Measurements from ENCODE around the gene LAMTOR4. TPM values are rescaled to one million over a fixed set of nuclear protein-coding genes. Genes with fewer than 3 reads are reported as not detected.

Gene LAMTOR4
- total and polyA plus RNA-seq, 10 of the 15 experiments (the other 5 are each of a cell fraction or from before 2014, with no cell fraction given), result 73.4 to 297 (median 196) TPM

DNA sequence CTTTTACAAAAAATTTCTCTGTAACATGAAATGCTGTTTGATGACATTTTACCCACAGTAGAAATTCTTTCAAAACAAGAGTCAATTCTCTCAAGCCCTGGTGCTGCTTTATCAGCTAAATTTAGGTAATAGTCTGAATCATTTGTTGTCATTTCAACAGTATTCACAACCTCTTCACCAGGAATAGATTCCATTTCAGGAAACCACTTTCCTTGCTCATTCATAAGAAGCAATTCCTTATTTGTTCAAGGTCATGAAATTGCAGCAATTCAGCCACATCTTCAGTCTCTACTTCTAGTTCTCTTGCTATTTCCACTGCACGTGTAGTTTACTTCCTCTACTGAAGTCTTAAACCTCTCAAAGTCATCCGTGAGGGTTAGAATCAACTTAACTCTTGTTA lies 43.1 kb downstream of the LAMTOR4 start:
- H3K4me3 ChIP-seq, result no peak overlapping the region
- ChIA-PET CTCF (interaction anchor here (3.0 to 7.0 kb wide), 3 partner anchors 17 to 59 kb away, joined by 10 to 65 read pairs (median 56); no protein-coding TSS in a partner anchor), POLR2A (no interaction called here), SMC1A (ENCODE audit: uncharacterized antibody, unreplicated experiment) (interaction anchor here (4.5 to 7.0 kb wide), 2 partner anchors 18 to 25 kb away, joined by 37 to 112 read pairs; partner anchors contain the start of gene PVRIG), RAD21 (ENCODE audit: unreplicated experiment) (no interaction called here)
- BruUV-seq (replicated peaks), result no TSS peak
- no peaks in the 10 kb centered on the region for H3K27me3 ChIP-seq (replicated peaks in 1 of 2; ENCODE audit: control insufficient read depth in 2 of 2, insufficient read depth in 2 of 2, low read length in 1 of 2)
- H2AFZ ChIP-seq (ENCODE audit: control insufficient read depth, low read depth, low read length), result peak overlapping the region; percentile 70
- ATAC-seq (no peak), FAIRE-seq (peak; percentile 77), DNase-seq (ENCODE audit: low read depth, low spot score) (no peak)
- H3K4me1 ChIP-seq (ENCODE audit: control insufficient read depth, insufficient read depth, low read length), result peaks cover 37% of the 10 kb centered on the region
- H3K9me3 ChIP-seq (replicated peaks; ENCODE audit: control insufficient read depth, insufficient read depth, low read length), result no peaks in the 10 kb centered on the region
- no peak for TF ChIP-seq SP1 (IDR thresholded peaks at IDR 0.05; ENCODE audit: low read depth, low read length)
- TF ChIP-seq ZNF24 (IDR thresholded peaks at IDR 0.05), result no peak
- TF ChIP-seq, protein P1, sequence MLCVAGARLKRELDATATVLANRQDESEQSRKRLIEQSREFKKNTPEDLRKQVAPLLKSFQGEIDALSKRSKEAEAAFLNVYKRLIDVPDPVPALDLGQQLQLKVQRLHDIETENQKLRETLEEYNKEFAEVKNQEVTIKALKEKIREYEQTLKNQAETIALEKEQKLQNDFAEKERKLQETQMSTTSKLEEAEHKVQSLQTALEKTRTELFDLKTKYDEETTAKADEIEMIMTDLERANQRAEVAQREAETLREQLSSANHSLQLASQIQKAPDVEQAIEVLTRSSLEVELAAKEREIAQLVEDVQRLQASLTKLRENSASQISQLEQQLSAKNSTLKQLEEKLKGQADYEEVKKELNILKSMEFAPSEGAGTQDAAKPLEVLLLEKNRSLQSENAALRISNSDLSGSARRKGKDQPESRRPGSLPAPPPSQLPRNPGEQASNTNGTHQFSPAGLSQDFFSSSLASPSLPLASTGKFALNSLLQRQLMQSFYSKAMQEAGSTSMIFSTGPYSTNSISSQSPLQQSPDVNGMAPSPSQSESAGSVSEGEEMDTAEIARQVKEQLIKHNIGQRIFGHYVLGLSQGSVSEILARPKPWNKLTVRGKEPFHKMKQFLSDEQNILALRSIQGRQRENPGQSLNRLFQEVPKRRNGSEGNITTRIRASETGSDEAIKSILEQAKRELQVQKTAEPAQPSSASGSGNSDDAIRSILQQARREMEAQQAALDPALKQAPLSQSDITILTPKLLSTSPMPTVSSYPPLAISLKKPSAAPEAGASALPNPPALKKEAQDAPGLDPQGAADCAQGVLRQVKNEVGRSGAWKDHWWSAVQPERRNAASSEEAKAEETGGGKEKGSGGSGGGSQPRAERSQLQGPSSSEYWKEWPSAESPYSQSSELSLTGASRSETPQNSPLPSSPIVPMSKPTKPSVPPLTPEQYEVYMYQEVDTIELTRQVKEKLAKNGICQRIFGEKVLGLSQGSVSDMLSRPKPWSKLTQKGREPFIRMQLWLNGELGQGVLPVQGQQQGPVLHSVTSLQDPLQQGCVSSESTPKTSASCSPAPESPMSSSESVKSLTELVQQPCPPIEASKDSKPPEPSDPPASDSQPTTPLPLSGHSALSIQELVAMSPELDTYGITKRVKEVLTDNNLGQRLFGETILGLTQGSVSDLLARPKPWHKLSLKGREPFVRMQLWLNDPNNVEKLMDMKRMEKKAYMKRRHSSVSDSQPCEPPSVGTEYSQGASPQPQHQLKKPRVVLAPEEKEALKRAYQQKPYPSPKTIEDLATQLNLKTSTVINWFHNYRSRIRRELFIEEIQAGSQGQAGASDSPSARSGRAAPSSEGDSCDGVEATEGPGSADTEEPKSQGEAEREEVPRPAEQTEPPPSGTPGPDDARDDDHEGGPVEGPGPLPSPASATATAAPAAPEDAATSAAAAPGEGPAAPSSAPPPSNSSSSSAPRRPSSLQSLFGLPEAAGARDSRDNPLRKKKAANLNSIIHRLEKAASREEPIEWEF (IDR thresholded peaks at IDR 0.05; ENCODE audit: insufficient replicate concordance, low read depth, low read length), result no peak
- peak overlapping the region; percentile 20 for H3K4me2 ChIP-seq (ENCODE audit: control insufficient read depth, insufficient read depth)
- no peaks in the 10 kb centered on the region for H4K20me1 ChIP-seq (ENCODE audit: control insufficient read depth, insufficient read depth)
- H3K27ac ChIP-seq (ENCODE audit: control insufficient read depth, insufficient read depth), result peak overlapping the region; percentile 42; the same call in 1 of the 2 replicates
- 0 out of 2 replicates have a peak overlapping the region, but pooled peaks have one; percentile 12 for H3K9ac ChIP-seq (ENCODE audit: control insufficient read depth, insufficient read depth, low read length)
- no peaks in the 10 kb centered on the region for H3K36me3 ChIP-seq (ENCODE audit: control insufficient read depth in 2 of 2, insufficient read depth in 2 of 2, low read length in 1 of 2)
- no peaks in the 10 kb centered on the region for H3K79me2 ChIP-seq (ENCODE audit: control insufficient read depth, insufficient read depth, low read length)
- intact Hi-C loops (cut with micrococcal nuclease; ENCODE audit: unreplicated experiment) (loop anchor here (2.0 kb wide), 1 partner anchor 27 kb away; the partner anchor contains the start of gene PVRIG), in situ Hi-C loops (cut with MboI) (no loop called here)
- WGBS (ENCODE audit: insufficient coverage, insufficient replicate concordance, low lambda C conversion rate, missing lambda C conversion rate), result 2% methylated on average over 2 of the region's 2 CpGs

All from GM12878 (cell line).